KOPT-K1 (cell line): Measurements from ENCODE around the gene WFDC2.

Experiments used
- H3K27ac ChIP-seq: fragments of 200-600 bp; sonication (generic); 2 replicates; pipeline ENCODE4 v1.5.1; 2016; ENCODE audit warnings: antibody characterized with exemption, mild to moderate bottlenecking, low read depth, low read length; ENCODE audit not compliant: poor library complexity, severe bottlenecking
- H3K36me3 ChIP-seq: fragments of 200-600 bp; sonication (generic); 2 replicates; pipeline ENCODE4 v1.5.1; 2017; ENCODE audit warnings: antibody characterized with exemption, mild to moderate bottlenecking, low read length, moderate library complexity; ENCODE audit not compliant: insufficient read depth
- H3K9me3 ChIP-seq: fragments of 200-600 bp; sonication (generic); 2 replicates; pipeline ENCODE4 v1.5.1; 2017; ENCODE audit warnings: antibody characterized with exemption, low read length, mild to moderate bottlenecking; ENCODE audit not compliant: insufficient read depth, poor library complexity, severe bottlenecking

Gene WFDC2

GRCh38 chr20:45502561-45502960, 33.0 kb downstream of the WFDC2 start:
- no peak overlapping the region for H3K27ac ChIP-seq
- no peaks in the 10 kb centered on the region for H3K9me3 ChIP-seq
- no peaks in the 10 kb centered on the region for H3K36me3 ChIP-seq

- Histone ChIP-seq H3K27ac (no peak overlapping the region), H3K9me3 (no peaks in the 10 kb centered on the region)
Observed at GRCh38 chr20:45503403-45503802, 33.9 kb downstream of the WFDC2 start.

GRCh38 chr20:45506398-45506797, 36.8 kb downstream of the WFDC2 start:
- Histone ChIP-seq H3K27ac (no peak overlapping the region), H3K9me3 (no peaks in the 10 kb centered on the region), H3K36me3 (no peaks in the 10 kb centered on the region)

More at GRCh38 chr20:45503403-45503802, 33.9 kb downstream of the WFDC2 start:
- H3K36me3 ChIP-seq = no peaks in the 10 kb centered on the region

GRCh38 chr20:45507011-45507820, 37.7 kb downstream of the WFDC2 start:
- Histone ChIP-seq H3K36me3 (no peaks in the 10 kb centered on the region), H3K9me3 (no peaks in the 10 kb centered on the region), H3K27ac (no peak overlapping the region)

GRCh38 chr20:45508068-45508886, 38.7 kb downstream of the WFDC2 start:
- Histone ChIP-seq H3K36me3 (no peaks in the 10 kb centered on the region), H3K27ac (no peak overlapping the region), H3K9me3 (no peaks in the 10 kb centered on the region)

GRCh38 chr20:45509091-45509490, 39.5 kb downstream of the WFDC2 start:
- Histone ChIP-seq H3K9me3 (no peaks in the 10 kb centered on the region), H3K36me3 (no peaks in the 10 kb centered on the region), H3K27ac (no peak overlapping the region)

GRCh38 chr20:45510242-45510862, 40.8 kb downstream of the WFDC2 start:
- Histone ChIP-seq H3K27ac (no peak overlapping the region), H3K36me3 (no peaks in the 10 kb centered on the region), H3K9me3 (no peaks in the 10 kb centered on the region)

GRCh38 chr20:45515147-45515913, 45.8 kb downstream of the WFDC2 start, which contains the start of gene SPINT3:
Gene SPINT3 (minus strand): TSS chr20:45515622. CDS start chr20:45515608, 14 bp downstream.
- no peaks in the 10 kb centered on the region for H3K9me3 ChIP-seq
- no peaks in the 10 kb centered on the region for H3K36me3 ChIP-seq

GRCh38 chr20:45518282-45518681, 48.7 kb downstream of the WFDC2 start:
- no peak overlapping the region for H3K27ac ChIP-seq
- H3K36me3 ChIP-seq = no peaks in the 10 kb centered on the region
- no peaks in the 10 kb centered on the region for H3K9me3 ChIP-seq

More at GRCh38 chr20:45515147-45515913, 45.8 kb downstream of the WFDC2 start, which contains the start of gene SPINT3:
- no peak within 1 kb of the TSS for H3K27ac ChIP-seq

GRCh38 chr20:45523821-45524220, 54.3 kb downstream of the WFDC2 start:
- Histone ChIP-seq H3K27ac (no peak overlapping the region), H3K36me3 (no peaks in the 10 kb centered on the region)

GRCh38 chr20:45527294-45527693, 57.7 kb downstream of the WFDC2 start:
- no peak overlapping the region for H3K27ac ChIP-seq
- no peaks in the 10 kb centered on the region for H3K36me3 ChIP-seq
- no peaks in the 10 kb centered on the region for H3K9me3 ChIP-seq

More at GRCh38 chr20:45523821-45524220, 54.3 kb downstream of the WFDC2 start:
- no peaks in the 10 kb centered on the region for H3K9me3 ChIP-seq
